GM11168 (cell line): ENCODE results near the gene NCOR2.

Experiments
- in situ Hi-C: fragments of 300-500 bp; cut with MboI; formaldehyde crosslinking; loops from one replicate; pipeline ENCODE4 v1.12.0; 2022; ENCODE audit warnings: low sequenced_read_pairs; ENCODE audit not compliant: unreplicated experiment

The NCOR2 gene

DNA sequence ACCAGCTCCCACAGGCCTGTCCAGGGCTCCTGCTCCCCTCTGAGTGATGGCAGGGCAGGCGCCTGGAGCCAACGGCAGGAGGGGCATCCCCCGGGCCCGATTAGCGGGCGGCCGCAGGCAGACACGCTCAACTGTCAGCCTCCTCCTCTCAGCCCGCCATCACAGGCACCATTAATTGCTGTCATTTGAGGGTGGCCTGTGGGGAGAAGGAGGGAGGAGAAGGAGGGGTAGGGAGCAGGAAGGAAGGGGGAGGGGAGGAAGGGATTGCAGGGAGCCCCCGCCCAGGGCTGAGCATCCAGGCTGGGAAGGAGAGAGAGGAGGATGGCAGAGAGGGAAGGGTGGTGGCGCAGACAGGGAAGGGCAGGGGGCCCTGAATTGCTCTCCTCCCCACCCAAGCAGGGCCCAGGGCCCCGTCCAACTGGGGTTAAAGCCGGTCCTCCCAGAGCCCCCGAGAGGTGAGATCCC lies 36.1 kb downstream of the NCOR2 start:
- in situ Hi-C loops: no loop called here

- in situ Hi-C loops: no loop called here
Observed at GRCh38 chr12:124530637-124531263, 36.7 kb downstream of the NCOR2 start.

DNA sequence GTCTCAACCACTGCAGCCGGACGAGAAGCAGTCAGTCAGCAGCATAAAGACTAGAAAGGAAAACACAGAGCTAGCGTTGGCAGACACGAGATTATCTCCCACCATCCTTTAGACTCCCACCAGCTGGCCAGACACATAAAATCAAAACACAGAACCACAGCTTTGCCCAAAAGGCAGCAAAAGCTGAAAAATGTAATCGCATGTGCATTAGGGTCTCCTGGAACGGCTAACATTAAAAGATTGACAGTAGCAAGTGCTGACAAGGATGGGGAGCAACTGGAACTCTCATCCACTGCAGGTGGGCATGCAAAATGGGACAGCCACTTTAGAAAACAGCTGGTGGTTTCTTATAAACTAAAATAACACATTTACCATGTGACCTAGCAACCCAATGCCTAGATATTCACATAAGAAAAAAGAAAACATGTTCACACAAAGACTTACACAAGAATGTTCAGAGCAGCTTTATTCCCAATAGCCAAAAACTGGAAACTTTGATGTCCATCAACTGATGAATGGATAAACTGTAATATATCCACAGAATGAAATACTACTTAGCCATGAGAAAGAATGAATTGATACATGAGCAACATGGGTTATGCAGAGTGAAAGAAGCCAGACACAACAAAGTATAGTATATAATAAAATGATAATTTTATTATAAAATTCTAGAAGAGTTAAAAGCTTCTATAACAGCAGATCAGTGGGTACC lies 37.7 kb downstream of the NCOR2 start:
- in situ Hi-C loops: no loop called here

DNA sequence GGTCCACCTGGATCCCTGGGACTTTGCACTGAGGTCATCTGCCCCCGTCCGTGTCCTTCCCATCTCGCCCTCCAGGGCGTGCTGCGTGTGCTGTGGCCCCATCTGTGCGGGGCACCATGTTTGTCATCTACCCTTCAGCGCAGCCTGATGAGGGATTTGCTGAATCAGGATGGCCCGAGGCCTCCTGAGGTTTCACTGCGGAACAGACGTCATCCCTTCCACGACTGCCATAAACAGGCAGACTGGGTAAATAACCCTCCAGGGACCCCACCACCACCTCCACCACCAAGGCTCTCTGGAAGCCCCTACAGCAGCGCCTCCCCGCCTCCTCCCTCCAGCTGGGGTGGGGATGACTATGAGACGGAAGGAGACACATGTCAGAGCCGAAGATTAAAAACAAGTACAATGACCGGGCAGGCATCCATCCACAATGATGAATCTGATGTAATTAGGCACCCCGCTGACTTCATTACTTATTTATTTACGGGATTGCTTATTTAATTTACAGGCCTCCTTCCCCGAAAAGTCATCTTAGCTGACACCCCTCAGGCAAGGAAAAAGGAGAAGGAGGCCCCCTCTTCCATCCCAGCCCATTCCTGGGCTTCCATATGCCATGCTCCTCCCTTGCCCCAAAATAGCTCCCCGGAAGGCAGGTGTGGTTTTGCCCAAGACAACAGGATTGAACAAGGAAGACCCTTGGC lies 39.4 kb downstream of the NCOR2 start:
- in situ Hi-C loops: no loop called here

DNA sequence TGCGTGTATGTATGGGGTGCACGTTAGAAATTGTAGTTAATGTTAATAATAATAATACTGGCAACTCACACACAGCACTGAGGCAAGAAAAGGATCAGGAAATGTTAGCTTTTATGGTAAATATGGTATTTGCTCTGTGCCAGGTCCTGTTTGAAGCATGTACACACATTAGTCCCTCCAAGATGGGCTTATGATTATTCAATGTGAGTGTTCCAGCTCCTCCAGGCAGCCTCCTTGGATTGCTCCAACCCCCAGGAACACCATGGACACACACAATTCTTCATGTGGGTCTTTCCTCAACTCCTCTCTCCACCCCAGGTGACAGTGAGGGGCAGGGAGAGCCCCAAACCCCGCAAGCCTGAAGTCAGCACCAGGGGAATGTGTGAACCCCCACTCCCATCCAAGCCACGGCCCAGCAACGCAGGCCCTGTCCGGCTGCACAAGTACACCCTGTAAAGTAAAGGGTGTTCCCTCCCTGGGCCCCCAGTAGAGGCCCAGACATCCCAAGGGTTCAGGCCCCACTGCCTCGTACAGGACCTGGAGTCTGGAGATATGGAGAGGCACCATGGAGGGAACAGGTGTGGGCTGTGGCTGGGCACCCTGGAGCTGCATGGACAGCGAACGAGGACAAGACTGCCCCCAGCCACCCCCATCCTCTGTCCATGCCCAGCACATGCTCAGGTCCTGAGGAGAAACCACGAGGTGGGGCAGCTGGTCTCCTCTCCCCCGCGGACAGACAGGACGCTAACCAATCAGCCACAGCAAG lies 41.3 kb downstream of the NCOR2 start:
- in situ Hi-C loops: no loop called here

- in situ Hi-C loops: no loop called here
Observed at GRCh38 chr12:124525455-124525854, 42.0 kb downstream of the NCOR2 start.

DNA sequence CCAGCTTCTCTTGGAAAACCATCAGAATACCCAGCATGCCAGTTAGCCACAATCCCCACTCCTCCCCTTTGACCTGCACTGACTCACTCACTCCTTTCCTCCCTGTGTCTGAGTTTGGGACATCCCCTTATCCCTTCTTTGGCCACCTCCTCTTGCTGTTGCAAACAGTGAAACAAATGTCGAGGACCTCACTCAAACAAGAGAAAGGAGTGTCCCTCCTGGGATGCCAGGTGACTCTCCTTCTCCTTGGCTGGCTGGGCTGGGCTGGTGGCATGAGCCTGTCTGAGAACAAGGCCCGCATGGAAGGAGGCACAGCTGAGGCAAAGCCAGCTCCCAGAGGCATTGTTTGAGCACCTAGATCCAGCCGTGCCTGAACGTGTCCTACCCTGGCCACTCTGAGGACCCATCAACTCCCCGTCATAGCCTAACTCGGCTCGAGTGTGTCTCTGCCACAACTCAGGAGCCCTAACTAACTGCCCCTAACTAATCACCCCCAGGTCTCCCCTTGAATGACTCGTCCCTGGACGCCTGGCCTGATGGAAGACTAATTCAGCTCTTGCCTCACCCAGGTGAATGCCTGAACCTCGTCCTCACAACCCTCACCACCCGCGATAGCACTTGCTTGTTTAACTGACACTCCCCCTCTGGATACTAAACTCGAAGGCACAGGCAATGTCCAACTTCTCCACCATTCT lies 43.0 kb downstream of the NCOR2 start:
- in situ Hi-C loops: no loop called here

GRCh38 chr12:124523071-124523470 lies 44.3 kb downstream of the NCOR2 start:
- in situ Hi-C loops: no loop called here

- in situ Hi-C loops: no loop called here
Observed at GRCh38 chr12:124520907-124521306, 46.5 kb downstream of the NCOR2 start.

GRCh38 chr12:124520265-124520701 lies 47.1 kb downstream of the NCOR2 start:
- in situ Hi-C loops: no loop called here

DNA sequence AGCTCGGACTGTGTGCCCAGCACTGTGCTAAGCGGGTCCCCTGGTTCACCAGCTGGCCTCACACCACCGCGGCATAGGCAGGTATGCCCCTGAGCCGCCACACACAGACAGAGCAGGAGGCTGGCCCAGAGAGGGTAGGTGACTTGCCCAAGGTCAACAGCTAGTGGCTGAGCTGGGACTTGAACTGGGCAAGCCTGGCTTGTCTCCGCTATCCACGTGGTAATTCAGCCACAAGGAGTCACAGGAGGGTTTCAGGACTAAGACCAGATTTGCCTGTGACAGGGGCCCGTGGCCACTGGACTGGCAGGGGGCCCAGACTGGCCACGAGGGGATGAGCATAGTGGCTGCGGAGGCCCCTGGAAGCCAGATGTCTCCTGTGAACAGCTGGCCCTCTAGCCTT lies 47.7 kb downstream of the NCOR2 start:
- in situ Hi-C loops: no loop called here

- in situ Hi-C loops: no loop called here
Observed at GRCh38 chr12:124518051-124518932, 49.1 kb downstream of the NCOR2 start.
